ENCODE results near the gene LRIG1. TPM values are rescaled to one million over a fixed set of nuclear protein-coding genes. Genes with fewer than 3 reads are reported as not detected.

The LRIG1 gene
- total RNA-seq, 1 donor from 2014 or later = 30.7 TPM

DNA sequence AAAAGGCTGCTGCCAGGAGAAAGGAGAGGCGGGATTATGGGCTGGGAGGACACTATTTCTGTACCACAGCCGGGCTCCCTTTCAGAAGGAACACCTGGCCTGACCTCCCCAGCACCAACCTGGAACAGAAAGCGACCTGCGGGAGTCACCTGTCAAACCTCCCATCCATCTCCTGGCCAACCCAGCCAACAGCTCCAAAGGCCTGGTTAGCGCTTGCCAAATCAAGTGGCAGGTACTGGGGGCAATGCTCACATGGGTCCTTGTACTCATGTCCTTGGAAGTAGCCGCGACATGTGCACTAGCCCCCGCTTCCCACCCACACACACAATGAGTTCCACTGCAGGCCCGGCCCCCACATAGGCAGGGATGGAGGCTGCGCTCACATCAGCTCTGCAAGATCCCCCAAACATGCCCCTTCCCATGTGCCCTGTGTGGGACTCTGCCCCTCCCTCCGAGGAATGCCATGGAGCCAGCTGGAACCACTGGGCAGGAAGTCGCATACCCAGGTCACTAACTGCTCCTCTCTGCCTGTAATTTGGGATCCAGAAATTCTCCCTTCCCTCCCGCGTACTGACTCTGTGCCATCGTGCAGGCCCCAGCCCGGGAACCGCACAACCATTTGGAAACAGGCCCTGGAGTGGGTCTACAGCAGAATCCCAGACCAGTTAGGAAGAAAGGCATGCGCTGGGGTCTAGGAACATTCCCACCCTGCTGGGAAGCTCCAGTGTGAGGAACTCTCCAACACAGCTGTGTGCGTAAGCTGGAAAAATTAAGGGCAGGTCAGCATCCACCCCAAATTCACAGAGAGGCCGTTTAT is 98.9 kb downstream of the LRIG1 start:
- Histone ChIP-seq H3K27me3 (no peaks in the 10 kb centered on the region), H3K36me3 (peaks cover 0 to 8% of the 10 kb centered on the region in 2 donors), H3K27ac (peak overlapping the region; percentile 77), H3K4me3 (no peak overlapping the region), H3K9me3 (no peaks in the 10 kb centered on the region), H3K4me1 (peaks cover 67% of the 10 kb centered on the region)
- DNase-seq (ENCODE audit: extremely low spot score in 2 of 2) = no peak
- TF ChIP-seq POLR2A (IDR thresholded peaks at IDR 0.05) (no peak), POLR2AphosphoS5 (IDR thresholded peaks at IDR 0.05; ENCODE audit: insufficient read depth in 1 of 2, low read depth in 1 of 2) (no peak)
- TF ChIP-seq, protein P1, sequence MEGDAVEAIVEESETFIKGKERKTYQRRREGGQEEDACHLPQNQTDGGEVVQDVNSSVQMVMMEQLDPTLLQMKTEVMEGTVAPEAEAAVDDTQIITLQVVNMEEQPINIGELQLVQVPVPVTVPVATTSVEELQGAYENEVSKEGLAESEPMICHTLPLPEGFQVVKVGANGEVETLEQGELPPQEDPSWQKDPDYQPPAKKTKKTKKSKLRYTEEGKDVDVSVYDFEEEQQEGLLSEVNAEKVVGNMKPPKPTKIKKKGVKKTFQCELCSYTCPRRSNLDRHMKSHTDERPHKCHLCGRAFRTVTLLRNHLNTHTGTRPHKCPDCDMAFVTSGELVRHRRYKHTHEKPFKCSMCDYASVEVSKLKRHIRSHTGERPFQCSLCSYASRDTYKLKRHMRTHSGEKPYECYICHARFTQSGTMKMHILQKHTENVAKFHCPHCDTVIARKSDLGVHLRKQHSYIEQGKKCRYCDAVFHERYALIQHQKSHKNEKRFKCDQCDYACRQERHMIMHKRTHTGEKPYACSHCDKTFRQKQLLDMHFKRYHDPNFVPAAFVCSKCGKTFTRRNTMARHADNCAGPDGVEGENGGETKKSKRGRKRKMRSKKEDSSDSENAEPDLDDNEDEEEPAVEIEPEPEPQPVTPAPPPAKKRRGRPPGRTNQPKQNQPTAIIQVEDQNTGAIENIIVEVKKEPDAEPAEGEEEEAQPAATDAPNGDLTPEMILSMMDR (IDR thresholded peaks at IDR 0.05) = no peak
- intact Hi-C loops (cut with DNase I) = no loop called here

DNA sequence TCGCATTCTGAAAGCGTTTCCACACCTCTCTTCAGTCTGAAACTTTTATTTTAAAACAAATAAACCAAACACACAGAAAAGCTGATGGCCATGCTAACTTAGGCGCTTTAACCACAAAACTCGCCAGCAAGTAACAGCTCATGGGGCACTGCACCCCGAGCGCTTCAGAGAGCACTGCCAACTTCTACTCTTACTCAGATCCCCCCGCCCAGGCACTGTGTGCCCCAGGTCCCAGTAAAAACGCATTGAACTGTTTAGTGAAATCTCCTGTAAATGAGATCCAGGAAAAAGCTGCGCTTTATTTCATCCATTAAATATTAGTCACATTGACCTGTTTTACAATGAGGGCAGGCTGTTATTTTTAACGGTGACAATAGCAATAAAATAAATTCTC is 99.7 kb downstream of the LRIG1 start:
- Histone ChIP-seq H3K4me3 (peak overlapping the region in 1 of 2 donors; percentile 3), H3K27ac (peak overlapping the region; percentile 77), H3K4me1 (peaks cover 60% of the 10 kb centered on the region), H3K36me3 (peaks cover 0 to under 1% of the 10 kb centered on the region in 2 donors), H3K27me3 (no peaks in the 10 kb centered on the region), H3K9me3 (no peaks in the 10 kb centered on the region)
- intact Hi-C loops (cut with DNase I) = no loop called here
- no peak for DNase-seq (ENCODE audit: extremely low spot score in 2 of 2)
- TF ChIP-seq, protein P1 (IDR thresholded peaks at IDR 0.05) = no peak
- TF ChIP-seq POLR2AphosphoS5 (IDR thresholded peaks at IDR 0.05; ENCODE audit: insufficient read depth in 1 of 2, low read depth in 1 of 2) (no peak), POLR2A (IDR thresholded peaks at IDR 0.05) (no peak)

DNA sequence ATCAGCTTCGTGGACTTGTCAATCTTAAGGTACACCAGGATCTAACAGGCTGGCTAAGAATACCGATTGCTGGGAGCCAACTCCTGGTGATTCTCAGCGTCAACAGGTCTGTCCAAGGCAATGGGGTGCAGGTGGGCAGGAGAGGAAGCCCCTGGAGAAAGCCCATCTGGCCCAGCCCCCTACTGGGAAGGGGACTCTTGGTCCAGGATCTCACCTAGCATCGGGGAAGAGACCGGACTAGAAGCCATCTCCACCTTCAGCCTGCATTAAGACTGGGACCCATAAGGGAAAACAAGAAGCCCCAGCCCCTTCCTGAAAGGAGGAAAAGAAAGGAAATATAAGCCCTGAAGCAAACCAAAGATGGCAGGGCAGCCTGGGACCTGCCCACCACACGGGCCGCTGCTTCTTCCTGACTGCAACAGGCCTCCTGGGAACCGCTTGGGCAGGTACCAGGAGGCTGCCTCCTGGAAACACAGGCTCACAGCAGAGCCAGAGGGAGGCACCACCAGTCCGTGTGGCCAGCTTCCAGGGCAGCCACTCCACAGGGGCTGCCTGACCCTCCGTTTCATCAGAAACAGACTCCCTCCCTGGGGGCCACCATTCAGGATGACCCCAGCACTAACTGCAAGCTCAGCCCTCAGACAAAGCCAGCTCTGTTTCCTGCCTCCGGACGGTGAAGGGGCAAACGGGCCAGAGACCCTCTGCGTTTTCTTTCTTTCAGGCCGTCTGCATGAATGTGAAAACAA is 100.2 kb downstream of the LRIG1 start:
- H3K4me1 ChIP-seq = peaks cover 54% of the 10 kb centered on the region
- no peak for DNase-seq (ENCODE audit: extremely low spot score in 2 of 2)
- H3K27me3 ChIP-seq = no peaks in the 10 kb centered on the region
- no peaks in the 10 kb centered on the region for H3K36me3 ChIP-seq
- peak overlapping the region; percentile 77 for H3K27ac ChIP-seq
- intact Hi-C loops (cut with DNase I) = no loop called here
- H3K4me3 ChIP-seq = peak overlapping the region in 1 of 2 donors; percentile 3
- H3K9me3 ChIP-seq = no peaks in the 10 kb centered on the region
- TF ChIP-seq POLR2A (IDR thresholded peaks at IDR 0.05) (no peak), POLR2AphosphoS5 (IDR thresholded peaks at IDR 0.05; ENCODE audit: insufficient read depth in 1 of 2, low read depth in 1 of 2) (no peak)
- TF ChIP-seq, protein P1 (IDR thresholded peaks at IDR 0.05) = no peak

DNA sequence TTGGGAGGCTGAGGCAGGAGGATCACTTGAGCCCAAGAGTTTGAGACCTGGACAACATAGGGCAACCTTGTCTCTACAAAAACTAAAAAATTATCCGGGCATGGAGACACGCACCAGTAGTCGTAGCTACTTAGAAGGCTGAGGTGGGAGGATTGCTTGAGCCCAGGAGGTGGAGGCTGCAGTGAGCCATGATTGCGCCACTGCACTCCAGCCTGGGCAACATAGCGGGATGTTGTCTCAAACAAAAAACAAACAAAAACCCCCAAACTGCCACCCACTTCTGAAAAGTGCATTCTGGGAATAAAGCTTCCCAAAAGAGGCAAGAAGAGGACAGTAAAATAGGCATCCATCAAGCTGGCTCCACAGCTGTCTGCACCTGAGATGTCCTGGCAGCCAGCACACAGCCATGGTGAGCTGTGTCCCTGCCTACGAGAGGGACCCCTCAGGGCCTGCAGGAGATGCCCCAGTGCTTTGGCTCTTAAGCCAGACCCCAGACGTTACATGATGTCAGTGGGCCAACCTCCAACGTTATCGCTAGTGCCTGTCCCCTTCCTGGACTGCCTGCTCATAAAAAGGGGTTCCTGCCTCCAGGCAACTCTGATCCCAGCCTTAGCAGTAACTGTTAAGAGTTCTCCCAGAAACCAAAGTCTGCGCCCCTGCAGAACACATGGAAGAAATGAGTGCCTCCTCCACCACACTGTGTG is 101.1 kb downstream of the LRIG1 start:
- Histone ChIP-seq H3K4me3 (no peak overlapping the region), H3K27me3 (no peaks in the 10 kb centered on the region), H3K27ac (peak overlapping the region; percentile 77), H3K9me3 (no peaks in the 10 kb centered on the region), H3K4me1 (peaks cover 48% of the 10 kb centered on the region), H3K36me3 (no peaks in the 10 kb centered on the region)
- intact Hi-C loops (cut with DNase I) = no loop called here
- TF ChIP-seq POLR2AphosphoS5 (IDR thresholded peaks at IDR 0.05; ENCODE audit: insufficient read depth in 1 of 2, low read depth in 1 of 2) (no peak), POLR2A (IDR thresholded peaks at IDR 0.05) (no peak)
- TF ChIP-seq, protein P1 (IDR thresholded peaks at IDR 0.05) = no peak
- no peak for DNase-seq (ENCODE audit: extremely low spot score in 2 of 2)
